PFSK-1 (cell line): ENCODE results near the gene SCRN2.

Experiments
- FOXP2 ChIP-seq: optimal IDR thresholded peaks from 2 replicates; pipeline ENCODE3; 2011; ENCODE audit warnings: borderline replicate concordance, control low read depth, inconsistent platforms; ENCODE audit not compliant: insufficient read depth; ENCODE audit errors: extremely low read length, extremely low read depth
- POLR2AphosphoS5 ChIP-seq: IDR thresholded peaks from 2 replicates; pipeline ENCODE4 v1.6.1; 2012; ENCODE audit warnings: low read depth, mild to moderate bottlenecking, control low read depth, low read length, moderate library complexity
- SIN3A ChIP-seq: IDR thresholded peaks from 2 replicates; pipeline ENCODE4 v1.6.1; 2012; ENCODE audit warnings: mild to moderate bottlenecking, low read length, moderate library complexity, borderline replicate concordance; ENCODE audit not compliant: insufficient read depth
- TAF1 ChIP-seq: IDR thresholded peaks from 2 replicates; pipeline ENCODE4 v1.6.1; 2012; ENCODE audit warnings: low read length, control low read depth, borderline replicate concordance; ENCODE audit not compliant: insufficient read depth
- TF ChIP-seq, protein P1 (sequence below), 2 experiments: IDR thresholded peaks; 2 replicates each; pipeline versions ENCODE4 v1.6.1 to v1.8.0; 2011 to 2012; ENCODE audit warnings: low read depth in 2 of 2, low read length in 2 of 2, control low read depth in 1 of 2, inconsistent platforms in 1 of 2, mild to moderate bottlenecking in 1 of 2, moderate library complexity in 1 of 2; ENCODE audit not compliant: insufficient read depth in 1 of 2

Gene SCRN2

DNA sequence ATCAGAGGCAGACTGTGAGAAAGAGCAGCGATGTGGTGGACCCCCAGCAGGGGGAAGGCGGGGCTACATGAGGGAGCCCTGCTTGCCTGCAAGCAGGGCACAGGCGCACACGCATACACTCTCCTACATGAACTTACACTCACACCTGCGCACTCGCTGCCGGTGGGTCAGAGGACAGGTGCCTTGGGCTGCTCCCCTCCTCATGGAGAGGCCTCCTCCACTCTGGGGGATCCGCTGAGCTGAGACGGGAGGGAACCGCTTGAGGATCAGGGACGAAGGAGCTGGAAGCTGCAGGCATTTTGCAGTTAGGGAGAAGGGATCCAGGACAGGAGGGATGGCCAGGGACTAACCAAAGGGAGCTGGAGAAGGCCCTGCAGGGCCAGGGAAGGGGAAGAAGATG lies 33.7 kb downstream of the SCRN2 start:
- TF ChIP-seq FOXP2 (no peak), SIN3A (no peak), POLR2AphosphoS5 (no peak), TAF1 (no peak)
- TF ChIP-seq, protein P1, sequence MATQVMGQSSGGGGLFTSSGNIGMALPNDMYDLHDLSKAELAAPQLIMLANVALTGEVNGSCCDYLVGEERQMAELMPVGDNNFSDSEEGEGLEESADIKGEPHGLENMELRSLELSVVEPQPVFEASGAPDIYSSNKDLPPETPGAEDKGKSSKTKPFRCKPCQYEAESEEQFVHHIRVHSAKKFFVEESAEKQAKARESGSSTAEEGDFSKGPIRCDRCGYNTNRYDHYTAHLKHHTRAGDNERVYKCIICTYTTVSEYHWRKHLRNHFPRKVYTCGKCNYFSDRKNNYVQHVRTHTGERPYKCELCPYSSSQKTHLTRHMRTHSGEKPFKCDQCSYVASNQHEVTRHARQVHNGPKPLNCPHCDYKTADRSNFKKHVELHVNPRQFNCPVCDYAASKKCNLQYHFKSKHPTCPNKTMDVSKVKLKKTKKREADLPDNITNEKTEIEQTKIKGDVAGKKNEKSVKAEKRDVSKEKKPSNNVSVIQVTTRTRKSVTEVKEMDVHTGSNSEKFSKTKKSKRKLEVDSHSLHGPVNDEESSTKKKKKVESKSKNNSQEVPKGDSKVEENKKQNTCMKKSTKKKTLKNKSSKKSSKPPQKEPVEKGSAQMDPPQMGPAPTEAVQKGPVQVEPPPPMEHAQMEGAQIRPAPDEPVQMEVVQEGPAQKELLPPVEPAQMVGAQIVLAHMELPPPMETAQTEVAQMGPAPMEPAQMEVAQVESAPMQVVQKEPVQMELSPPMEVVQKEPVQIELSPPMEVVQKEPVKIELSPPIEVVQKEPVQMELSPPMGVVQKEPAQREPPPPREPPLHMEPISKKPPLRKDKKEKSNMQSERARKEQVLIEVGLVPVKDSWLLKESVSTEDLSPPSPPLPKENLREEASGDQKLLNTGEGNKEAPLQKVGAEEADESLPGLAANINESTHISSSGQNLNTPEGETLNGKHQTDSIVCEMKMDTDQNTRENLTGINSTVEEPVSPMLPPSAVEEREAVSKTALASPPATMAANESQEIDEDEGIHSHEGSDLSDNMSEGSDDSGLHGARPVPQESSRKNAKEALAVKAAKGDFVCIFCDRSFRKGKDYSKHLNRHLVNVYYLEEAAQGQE (IDR thresholded peaks at IDR 0.05; ENCODE audit: insufficient read depth in 1 of 2, low read depth in 2 of 2, low read length in 2 of 2), result no peak

DNA sequence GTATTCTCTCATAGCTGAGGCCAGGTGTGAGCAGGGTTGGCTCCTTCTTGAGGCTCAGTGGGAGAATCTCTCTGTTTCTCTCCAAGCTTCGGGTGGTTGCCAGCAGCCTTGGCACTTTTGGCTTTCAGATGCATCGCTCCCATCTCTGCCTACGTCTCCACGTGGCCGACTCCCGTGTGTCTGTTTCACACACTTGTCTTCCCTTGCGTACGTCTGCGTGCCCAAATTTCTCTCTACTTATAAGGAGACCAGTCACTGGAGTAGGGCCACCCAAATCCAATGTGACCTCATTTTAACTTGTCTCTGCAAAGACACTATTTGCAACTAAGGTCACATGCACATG lies 34.2 kb downstream of the SCRN2 start:
- TF ChIP-seq TAF1 (no peak), FOXP2 (no peak), POLR2AphosphoS5 (no peak), SIN3A (no peak)
- TF ChIP-seq, protein P1 (IDR thresholded peaks at IDR 0.05; ENCODE audit: insufficient read depth in 1 of 2, low read depth in 2 of 2, low read length in 2 of 2), result no peak

DNA sequence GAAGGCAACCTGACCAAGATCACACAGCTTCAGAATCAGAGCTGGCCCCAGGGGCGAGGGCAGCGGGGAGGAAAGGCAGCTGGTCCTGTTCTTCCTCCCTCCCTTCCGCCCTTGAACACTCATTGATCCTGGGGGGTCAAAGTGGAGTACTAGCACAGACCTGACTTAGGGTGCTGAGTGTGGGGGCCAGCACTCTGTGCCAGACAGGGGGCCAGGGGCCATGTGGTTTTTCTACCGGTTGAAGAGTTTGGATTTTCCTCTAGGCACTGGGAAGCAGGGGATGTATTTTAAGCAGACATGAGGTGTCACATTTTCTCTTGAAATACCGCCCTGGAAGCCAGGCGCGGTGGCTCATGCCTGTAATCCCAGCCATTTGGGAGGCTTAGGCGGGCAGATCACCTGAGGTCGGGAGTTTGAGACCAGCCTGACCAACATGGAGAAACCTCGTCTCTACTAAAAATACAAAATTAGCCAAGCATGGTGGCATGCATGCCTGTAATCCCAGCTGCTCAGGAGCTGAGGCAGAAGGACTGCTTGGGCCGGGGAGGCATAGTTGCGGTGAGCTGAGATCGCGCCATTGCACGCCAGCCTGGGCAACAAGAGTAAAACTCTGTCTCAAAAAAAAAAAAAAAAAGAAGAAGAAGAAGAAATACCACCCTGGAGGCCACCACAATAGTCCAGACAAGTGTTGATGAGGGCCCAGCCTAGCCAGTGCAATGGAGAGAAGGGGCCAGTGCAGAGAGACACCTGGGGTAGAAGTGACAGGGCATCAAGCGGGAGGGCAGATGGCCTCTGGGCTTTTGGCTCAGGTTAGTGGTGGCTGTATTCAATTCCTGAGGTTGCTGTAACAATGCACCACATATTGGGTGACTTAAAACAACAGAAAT lies 34.8 kb downstream of the SCRN2 start:
- TF ChIP-seq SIN3A, result no peak
- no peak for TF ChIP-seq POLR2AphosphoS5
- no peak for TF ChIP-seq FOXP2
- no peak for TF ChIP-seq TAF1
- TF ChIP-seq, protein P1 (IDR thresholded peaks at IDR 0.05; ENCODE audit: insufficient read depth in 1 of 2, low read depth in 2 of 2, low read length in 2 of 2), result no peak

DNA sequence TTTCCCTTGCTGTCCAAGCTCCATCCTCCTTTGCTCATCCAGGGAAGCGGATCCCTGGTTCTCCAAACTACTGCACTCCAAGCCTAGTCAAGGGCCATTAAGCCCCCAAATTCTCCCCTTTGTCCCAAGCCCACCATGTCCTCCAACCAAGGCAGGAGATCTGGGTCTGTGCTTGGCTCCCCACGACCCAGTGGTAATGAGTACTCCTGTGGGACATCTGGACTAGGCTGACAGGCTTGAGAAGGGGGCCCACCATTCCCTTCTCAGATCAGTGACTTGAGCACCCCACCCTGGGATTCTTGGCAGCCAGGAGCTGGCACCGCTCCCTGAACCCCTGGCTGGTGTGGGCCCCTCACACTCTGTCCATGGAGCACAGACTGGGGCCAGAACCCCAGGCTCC lies 36.6 kb downstream of the SCRN2 start:
- TF ChIP-seq POLR2AphosphoS5 (no peak), FOXP2 (no peak), TAF1 (no peak), SIN3A (no peak)
- TF ChIP-seq, protein P1 (IDR thresholded peaks at IDR 0.05; ENCODE audit: insufficient read depth in 1 of 2, low read depth in 2 of 2, low read length in 2 of 2), result no peak
